Activated naive CD4-positive, alpha-beta T cell treated with anti-CD3 and anti-CD28 coated beads, Interleukin-2, amount 50 U/mL, for 72 hours (primary cell): Measurements from ENCODE around the gene IGIP. TPM values are rescaled to one million over a fixed set of nuclear protein-coding genes. Genes with fewer than 3 reads are reported as not detected.

Experiments
- ATAC-seq, 2 donors: fragments of 150-1000 bp; cut with Tn5 transposase; 2 replicates each; pipeline ENCODE4 v1.10.0; 2021; ENCODE audit warnings: mild to moderate bottlenecking in 2 of 2, moderate library complexity in 2 of 2
- DNase-seq, 2 donors: peaks; one replicate each; pipeline ENCODE4 v3.0.0; 2021 to 2022; ENCODE audit warnings: low spot score in 2 of 2
- H3K27ac Mint-ChIP-seq, 2 donors: one replicate each; pipeline ENCODE4 v1.8.0; 2022; ENCODE audit warnings: mild to moderate bottlenecking in 2 of 2, mixed read lengths in 2 of 2
- H3K36me3 Mint-ChIP-seq, 2 donors: one replicate each; pipeline ENCODE4 v1.8.0; 2022; ENCODE audit warnings: mixed read lengths in 2 of 2
- H3K9me3 Mint-ChIP-seq, 2 donors: one replicate each; pipeline ENCODE4 v1.8.0; 2022; ENCODE audit warnings: mixed read lengths in 2 of 2
- total RNA-seq, 2 donors: library from RNA; stranded (reverse); gene quantifications; one replicate each; pipeline ENCODE4 v1.2.3, GENCODE V29; 2022

The IGIP gene
- total RNA-seq, 2 donors from 2014 or later, result 1.8 to 3.2 TPM

- Mint-ChIP-seq H3K27ac (no peak overlapping the region), H3K36me3 (no peaks in the 10 kb centered on the region), H3K9me3 (no peaks in the 10 kb centered on the region)
- ATAC-seq, result no peak
- no peak for DNase-seq
Observed at GRCh38 chr5:140128376-140128775, 2.6 kb downstream of the IGIP start.

GRCh38 chr5:140130949-140131733 is 5.4 kb downstream of the IGIP start:
- Mint-ChIP-seq H3K9me3 (no peaks in the 10 kb centered on the region), H3K27ac (no peak overlapping the region), H3K36me3 (no peaks in the 10 kb centered on the region)
- DNase-seq (peak in 1 of 2 donors; percentile 1), ATAC-seq (peak; percentile 32 to 34)

GRCh38 chr5:140131967-140132409 is 6.3 kb downstream of the IGIP start:
- Mint-ChIP-seq H3K9me3 (no peaks in the 10 kb centered on the region), H3K27ac (peak overlapping the region in 1 of 2 donors; percentile 13), H3K36me3 (no peaks in the 10 kb centered on the region)
- DNase-seq (peak in 1 of 2 donors; percentile 3), ATAC-seq (peak; percentile 90 to 95)

GRCh38 chr5:140133514-140134167 is 7.9 kb downstream of the IGIP start:
- no peaks in the 10 kb centered on the region for H3K9me3 Mint-ChIP-seq
- no peak for ATAC-seq
- no peak for DNase-seq
- no peak overlapping the region for H3K27ac Mint-ChIP-seq
- no peaks in the 10 kb centered on the region for H3K36me3 Mint-ChIP-seq

GRCh38 chr5:140134277-140134935 is 8.7 kb downstream of the IGIP start:
- DNase-seq (peak in 1 of 2 donors; percentile 1), ATAC-seq (no peak)
- no peaks in the 10 kb centered on the region for H3K36me3 Mint-ChIP-seq
- no peak overlapping the region for H3K27ac Mint-ChIP-seq
- H3K9me3 Mint-ChIP-seq, result no peaks in the 10 kb centered on the region

GRCh38 chr5:140135127-140135526 is 9.4 kb downstream of the IGIP start:
- Mint-ChIP-seq H3K9me3 (no peaks in the 10 kb centered on the region), H3K36me3 (no peaks in the 10 kb centered on the region), H3K27ac (no peak overlapping the region)
- DNase-seq (no peak), ATAC-seq (no peak)

- no peak for ATAC-seq
- H3K9me3 Mint-ChIP-seq, result no peaks in the 10 kb centered on the region
- no peak for DNase-seq
- no peaks in the 10 kb centered on the region for H3K36me3 Mint-ChIP-seq
- no peak overlapping the region for H3K27ac Mint-ChIP-seq
Observed at GRCh38 chr5:140136624-140137023, 10.9 kb downstream of the IGIP start.

- DNase-seq (no peak), ATAC-seq (no peak)
- Mint-ChIP-seq H3K27ac (no peak overlapping the region), H3K36me3 (no peaks in the 10 kb centered on the region), H3K9me3 (no peaks in the 10 kb centered on the region)
Observed at GRCh38 chr5:140140435-140140834, 14.7 kb downstream of the IGIP start.

- Mint-ChIP-seq H3K9me3 (no peaks in the 10 kb centered on the region), H3K36me3 (no peaks in the 10 kb centered on the region), H3K27ac (no peak overlapping the region)
- no peak for ATAC-seq
- no peak for DNase-seq
Observed at GRCh38 chr5:140141241-140141640, 15.5 kb downstream of the IGIP start.

GRCh38 chr5:140142246-140142645 is 16.5 kb downstream of the IGIP start:
- H3K9me3 Mint-ChIP-seq, result no peaks in the 10 kb centered on the region
- H3K27ac Mint-ChIP-seq, result no peak overlapping the region
- DNase-seq (no peak), ATAC-seq (no peak)
- H3K36me3 Mint-ChIP-seq, result no peaks in the 10 kb centered on the region

- Mint-ChIP-seq H3K9me3 (no peaks in the 10 kb centered on the region), H3K36me3 (no peaks in the 10 kb centered on the region), H3K27ac (no peak overlapping the region)
- DNase-seq (no peak), ATAC-seq (no peak)
Observed at GRCh38 chr5:140142856-140143255, 17.1 kb downstream of the IGIP start.

- peak; percentile 5 to 29 for ATAC-seq
- Mint-ChIP-seq H3K27ac (no peak overlapping the region), H3K9me3 (no peaks in the 10 kb centered on the region), H3K36me3 (no peaks in the 10 kb centered on the region)
- no peak for DNase-seq
Observed at GRCh38 chr5:140143521-140144258, 18.0 kb downstream of the IGIP start.

- no peak for ATAC-seq
- DNase-seq, result no peak
- no peak overlapping the region for H3K27ac Mint-ChIP-seq
- H3K9me3 Mint-ChIP-seq, result no peaks in the 10 kb centered on the region
- no peaks in the 10 kb centered on the region for H3K36me3 Mint-ChIP-seq
Observed at GRCh38 chr5:140145256-140145655, 19.5 kb downstream of the IGIP start.

- ATAC-seq, result peak; percentile 81 to 88
- DNase-seq, result peak in 1 of 2 donors; percentile 76
- Mint-ChIP-seq H3K9me3 (no peaks in the 10 kb centered on the region), H3K36me3 (no peaks in the 10 kb centered on the region), H3K27ac (no peak overlapping the region)
Observed at GRCh38 chr5:140145818-140146522, 20.2 kb downstream of the IGIP start.

GRCh38 chr5:140146523-140146842 is 20.7 kb downstream of the IGIP start:
- no peak overlapping the region for H3K27ac Mint-ChIP-seq
- H3K9me3 Mint-ChIP-seq, result no peaks in the 10 kb centered on the region
- DNase-seq (no peak), ATAC-seq (no peak)
- H3K36me3 Mint-ChIP-seq, result no peaks in the 10 kb centered on the region

- ATAC-seq, result no peak
- H3K36me3 Mint-ChIP-seq, result no peaks in the 10 kb centered on the region
- H3K27ac Mint-ChIP-seq, result no peak overlapping the region
- H3K9me3 Mint-ChIP-seq, result no peaks in the 10 kb centered on the region
- DNase-seq, result no peak
Observed at GRCh38 chr5:140147460-140147859, 21.7 kb downstream of the IGIP start.
